Right lobe of liver (tissue), 4 donors: Measurements from ENCODE around the gene TEP1.

Source experiments
- CTCF ChIP-seq, 4 donors: fragments of 200-600 bp in 3 of 4; fragments of 450-650 bp in 1 of 4; IDR thresholded peaks; one replicate each; pipeline versions ENCODE4 v1.5.1 to v1.8.0; 2016 to 2022; ENCODE audit warnings: antibody characterized with exemption in 4 of 4, mild to moderate bottlenecking in 2 of 4
- POLR2A ChIP-seq: fragments of 450-650 bp; IDR thresholded peaks from one replicate; pipeline ENCODE4 v1.6.1; 2017; ENCODE audit warnings: antibody characterized with exemption, mild to moderate bottlenecking
- donor health status: DM: no; HTN: no; CAD: no.
- donor health status: DM: no; HTN: no; CAD: no.
- donor health status: DM: no; HTN: yes; CAD: no.

DNA sequence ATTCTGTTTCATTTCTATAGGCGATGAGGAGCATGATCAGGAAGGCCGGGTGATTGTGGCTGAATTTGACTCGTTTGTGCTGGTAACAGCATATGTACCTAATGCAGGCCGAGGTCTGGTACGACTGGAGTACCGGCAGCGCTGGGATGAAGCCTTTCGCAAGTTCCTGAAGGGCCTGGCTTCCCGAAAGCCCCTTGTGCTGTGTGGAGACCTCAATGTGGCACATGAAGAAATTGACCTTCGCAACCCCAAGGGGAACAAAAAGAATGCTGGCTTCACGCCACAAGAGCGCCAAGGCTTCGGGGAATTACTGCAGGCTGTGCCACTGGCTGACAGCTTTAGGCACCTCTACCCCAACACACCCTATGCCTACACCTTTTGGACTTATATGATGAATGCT lies 43.7 kb upstream of the TEP1 start:
- no peak for TF ChIP-seq CTCF (IDR thresholded peaks at IDR 0.05)
- no peak for TF ChIP-seq POLR2A
